Activated T-helper 9 cell treated with anti-CD3 and anti-CD28 coated beads, Interleukin-2, amount 50 U/mL, for 16 hours (primary cell): ENCODE measurements around the gene XAGE5.
"Not testable (repeated sequence)": the region's sequence is repeated elsewhere in the genome, so short reads cannot be mapped to it uniquely, and the experiment has no call there.

Experiments
- DNase-seq: peaks from one replicate; pipeline ENCODE4 v3.0.0-alpha.2; 2020; ENCODE audit warnings: low read depth

XAGE5 gene, protein sequence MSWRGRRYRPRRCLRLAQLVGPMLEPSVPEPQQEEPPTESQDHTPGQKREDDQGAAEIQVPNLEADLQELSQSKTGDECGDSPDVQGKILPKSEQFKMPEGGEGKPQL

DNA sequence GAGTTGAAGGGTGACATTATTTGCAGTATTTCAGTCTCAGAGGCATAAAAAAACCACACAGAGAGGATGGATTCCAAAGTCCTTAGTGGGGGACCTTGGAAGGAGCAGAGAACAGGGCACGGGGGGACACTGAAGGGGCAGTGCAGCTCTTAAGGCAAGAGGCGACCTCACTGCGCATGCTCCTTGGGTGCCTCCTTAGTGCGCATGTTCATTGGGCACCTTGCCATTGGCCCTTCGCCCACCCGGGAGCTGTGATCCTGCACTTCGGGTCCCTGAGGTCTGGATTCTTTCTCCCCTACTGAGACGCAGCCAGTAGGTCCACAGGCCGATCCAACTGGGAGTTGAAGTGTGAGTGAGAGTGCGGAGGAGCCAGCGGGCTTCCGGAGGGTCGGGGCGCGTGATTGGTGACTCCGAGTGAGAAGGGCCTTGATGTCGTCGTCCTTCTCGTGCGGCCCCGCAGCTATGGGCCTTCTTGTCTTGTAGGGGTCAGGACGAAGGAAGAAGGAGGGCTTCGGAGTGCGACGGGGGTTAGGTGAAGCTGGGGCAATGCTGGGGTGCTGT lies at the start of gene XAGE5:
Gene XAGE5 (plus strand): TSS at position 223 of the 561 bp plus-strand sequence. CDS start 1,280 bp downstream, outside the sequence.
- no peak for DNase-seq

DNA sequence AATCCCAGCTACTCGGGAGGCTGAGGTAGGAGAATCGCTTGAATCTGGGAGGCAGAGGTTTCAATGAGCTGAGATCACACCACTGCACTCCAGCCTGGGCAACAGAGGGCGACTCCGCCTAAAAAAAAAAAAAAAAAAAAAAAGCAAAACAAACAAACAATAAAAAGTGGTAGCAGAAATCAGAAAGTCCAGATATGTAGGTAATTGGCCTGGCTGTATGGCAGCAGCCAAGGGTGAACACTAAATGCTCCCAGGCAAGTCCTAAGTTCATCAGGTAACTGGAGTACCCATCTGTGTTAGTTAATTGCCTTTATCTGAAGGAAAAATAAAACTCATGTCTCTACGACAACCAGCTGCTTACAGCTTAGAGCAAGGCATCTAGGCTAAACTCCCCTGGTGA lies 45.1 kb upstream of the XAGE5 start:
- not testable (repeated sequence) for DNase-seq

DNA sequence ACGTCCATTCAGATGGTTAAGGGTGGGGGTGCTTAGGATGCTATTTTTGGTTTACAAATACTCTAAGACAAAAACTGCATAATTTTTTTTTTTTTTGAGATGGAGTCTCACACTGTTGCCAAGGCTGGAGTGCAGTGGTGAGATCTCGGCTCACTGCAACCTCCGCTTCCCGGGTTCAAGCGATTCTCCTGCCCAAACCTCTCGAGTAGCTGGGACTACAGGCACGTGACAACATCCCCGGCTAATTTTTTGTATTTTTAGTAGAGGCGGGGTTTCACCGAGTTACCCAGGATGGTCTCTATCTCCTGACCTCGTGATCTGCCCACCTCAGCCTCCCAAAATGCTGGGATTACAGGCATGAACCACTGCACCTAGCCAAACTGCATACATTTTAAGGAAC lies 37.6 kb upstream of the XAGE5 start:
- DNase-seq = not testable (repeated sequence)

DNA sequence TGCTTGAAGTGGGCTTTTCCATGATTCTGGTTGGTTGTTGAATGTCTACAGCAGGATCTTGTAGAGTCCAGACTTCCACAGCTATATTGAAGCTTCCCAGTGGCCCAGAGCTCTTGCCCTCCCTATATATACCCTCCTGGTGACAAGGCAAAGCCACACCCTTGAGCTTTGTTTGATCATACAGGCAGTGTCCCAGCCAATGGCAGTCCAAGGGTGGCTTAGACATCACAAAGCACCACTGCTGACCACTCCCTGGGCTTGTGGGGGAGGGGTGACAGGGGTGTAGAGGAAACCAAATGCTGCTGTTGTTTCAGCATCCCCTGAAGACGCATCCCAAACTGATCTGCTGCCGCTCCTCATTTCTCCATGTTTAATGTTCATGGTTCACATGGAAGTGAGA lies 13.8 kb upstream of the XAGE5 start, which contains the start of gene SPANXN5:
Gene SPANXN5 (minus strand): TSS at position 101 of the 400 bp plus-strand sequence. CDS start 79 bp downstream, at position 22.
- DNase-seq = not testable (repeated sequence)

DNA sequence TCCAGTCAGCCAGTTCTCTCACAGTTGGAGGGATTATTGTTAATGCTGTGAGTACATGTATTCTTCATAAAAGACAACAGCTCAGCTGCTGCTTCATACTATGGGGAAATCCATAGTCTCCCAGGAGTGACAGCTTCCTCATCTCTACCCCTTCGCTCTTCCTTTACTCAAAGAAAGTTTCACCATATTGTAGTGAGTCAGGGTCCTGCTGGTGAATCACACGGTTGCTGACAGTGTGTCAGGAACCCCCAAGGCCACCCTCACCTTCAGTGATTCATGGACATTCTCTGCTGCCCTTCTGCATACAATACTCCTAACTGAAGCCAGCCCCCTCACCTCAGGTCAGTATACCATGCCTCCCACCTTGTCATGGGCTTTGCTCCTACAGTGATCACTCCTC lies 6.2 kb upstream of the XAGE5 start:
- DNase-seq = not testable (repeated sequence)

DNA sequence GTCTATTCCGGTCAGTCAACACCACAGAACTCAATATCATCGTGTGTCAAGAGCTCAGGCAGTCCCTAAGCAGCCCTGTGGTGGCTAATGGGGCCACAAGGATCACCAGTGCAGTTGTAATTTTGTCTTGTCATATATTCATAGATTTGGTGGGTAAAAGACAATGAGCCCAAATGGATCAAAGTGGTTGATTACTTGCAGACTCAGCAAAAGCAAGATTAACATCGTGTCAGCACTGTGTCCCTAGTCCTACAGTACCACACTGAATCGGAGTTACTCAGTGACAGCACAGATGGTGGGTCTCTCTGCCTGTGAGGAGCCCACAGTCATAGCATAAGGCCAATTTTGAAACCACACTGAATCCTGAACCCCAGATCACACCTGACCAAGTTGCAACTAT lies 8.7 kb downstream of the XAGE5 start:
- DNase-seq = no peak

DNA sequence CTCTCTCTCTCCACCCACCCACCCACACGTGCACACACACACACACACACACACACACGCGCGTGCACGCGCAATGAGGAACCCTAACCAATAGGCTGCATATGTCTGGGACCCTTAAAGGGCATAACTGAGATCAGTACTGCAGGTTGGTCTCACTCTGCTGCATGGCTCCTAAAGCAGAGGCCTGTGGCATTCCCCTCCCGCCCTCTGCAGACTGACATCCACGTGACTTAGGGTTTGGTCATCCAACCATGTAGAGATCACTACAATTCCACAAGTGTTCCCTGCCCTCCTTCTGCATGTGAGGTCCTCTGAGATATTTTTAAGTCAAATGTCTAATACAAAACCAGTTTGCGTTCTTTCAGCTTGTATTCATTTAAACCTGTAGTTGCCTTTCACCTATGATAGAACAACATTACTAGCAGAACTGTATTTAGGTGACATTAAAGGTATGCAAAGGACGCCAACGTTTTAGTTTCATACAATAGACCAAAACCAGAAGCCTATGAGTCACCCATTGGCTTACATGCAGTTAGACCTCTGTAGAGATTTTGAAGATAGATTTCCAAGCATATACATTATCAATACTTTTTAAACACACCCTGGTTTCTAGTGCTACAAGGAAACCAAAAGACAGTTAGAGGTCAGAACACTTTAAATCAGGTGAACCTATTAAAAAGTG lies 10.1 kb downstream of the XAGE5 start:
- no peak for DNase-seq

DNA sequence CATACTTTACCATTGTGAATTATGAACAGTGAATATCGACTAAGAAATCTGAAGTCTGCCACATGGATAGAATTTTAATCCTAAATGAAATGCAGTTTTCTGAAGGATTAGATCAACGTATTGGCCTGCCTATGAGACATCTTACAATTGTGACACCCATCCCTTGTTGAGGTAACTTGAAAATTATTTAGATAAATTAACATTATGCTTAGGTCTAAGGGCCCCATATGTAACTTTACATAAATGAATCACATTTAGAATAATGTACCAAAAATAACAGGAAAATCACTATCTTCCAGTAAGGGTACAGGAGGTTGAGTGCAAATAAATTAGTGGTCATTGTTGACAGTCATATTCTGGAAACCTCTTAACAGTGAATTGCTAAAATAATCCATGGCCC lies 13.5 kb downstream of the XAGE5 start:
- no peak for DNase-seq

DNA sequence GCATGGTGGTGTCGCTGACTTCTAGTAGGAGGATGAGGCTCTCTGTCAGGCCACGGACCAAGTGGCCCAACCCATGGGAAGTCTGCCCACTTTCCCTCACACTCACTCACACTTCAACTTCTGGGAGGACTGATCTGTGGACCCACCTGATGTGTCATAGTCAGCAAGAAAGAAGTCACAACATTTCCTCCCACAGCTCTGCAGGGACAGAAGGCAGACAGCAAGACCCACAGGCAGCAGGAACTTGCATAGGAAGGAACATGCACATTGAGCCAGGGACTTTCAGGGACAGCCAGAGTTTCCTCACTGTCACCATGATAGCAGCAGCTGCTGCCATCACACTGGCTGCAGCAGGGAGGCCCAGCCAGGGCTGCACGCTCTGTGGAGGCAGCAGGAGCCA lies 19.5 kb downstream of the XAGE5 start:
- DNase-seq = no peak

DNA sequence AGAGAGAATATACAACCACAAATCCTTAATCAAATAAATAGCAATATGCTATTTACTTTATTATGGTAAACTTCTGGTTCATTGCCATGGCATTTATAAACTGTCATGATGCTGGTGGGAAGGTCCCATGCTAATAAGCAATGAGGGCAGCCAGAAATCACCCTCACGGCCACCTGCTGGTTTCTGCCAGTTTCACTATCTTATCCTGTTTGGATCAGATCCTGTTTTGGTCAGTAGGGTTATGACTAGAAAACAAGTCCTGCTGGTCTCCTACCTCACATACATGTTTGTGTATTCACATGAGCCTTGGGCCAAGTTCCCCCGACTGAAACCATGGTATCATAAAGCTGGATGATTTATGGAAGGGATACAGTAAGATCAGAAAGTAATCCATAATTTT lies 28.1 kb downstream of the XAGE5 start:
- no peak for DNase-seq

DNA sequence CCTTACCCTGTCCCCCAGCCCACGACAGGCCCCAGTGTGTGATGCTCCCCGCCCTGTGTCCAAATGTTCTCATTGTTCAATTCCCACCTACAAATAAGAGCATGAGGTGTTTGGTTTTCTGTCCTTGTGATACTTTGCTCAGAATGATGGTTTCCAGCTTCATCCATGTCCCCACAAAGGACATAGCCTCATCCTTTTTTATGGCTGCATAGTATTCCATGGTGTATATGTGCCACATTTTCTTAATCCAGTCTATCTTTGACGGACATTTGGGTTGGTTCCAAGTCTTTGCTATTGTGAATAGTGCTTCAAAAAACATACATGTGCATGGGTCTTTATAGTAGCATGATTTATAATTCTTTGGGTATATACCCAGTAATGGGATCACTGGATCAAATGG lies 32.5 kb downstream of the XAGE5 start:
- DNase-seq = not testable (repeated sequence)

DNA sequence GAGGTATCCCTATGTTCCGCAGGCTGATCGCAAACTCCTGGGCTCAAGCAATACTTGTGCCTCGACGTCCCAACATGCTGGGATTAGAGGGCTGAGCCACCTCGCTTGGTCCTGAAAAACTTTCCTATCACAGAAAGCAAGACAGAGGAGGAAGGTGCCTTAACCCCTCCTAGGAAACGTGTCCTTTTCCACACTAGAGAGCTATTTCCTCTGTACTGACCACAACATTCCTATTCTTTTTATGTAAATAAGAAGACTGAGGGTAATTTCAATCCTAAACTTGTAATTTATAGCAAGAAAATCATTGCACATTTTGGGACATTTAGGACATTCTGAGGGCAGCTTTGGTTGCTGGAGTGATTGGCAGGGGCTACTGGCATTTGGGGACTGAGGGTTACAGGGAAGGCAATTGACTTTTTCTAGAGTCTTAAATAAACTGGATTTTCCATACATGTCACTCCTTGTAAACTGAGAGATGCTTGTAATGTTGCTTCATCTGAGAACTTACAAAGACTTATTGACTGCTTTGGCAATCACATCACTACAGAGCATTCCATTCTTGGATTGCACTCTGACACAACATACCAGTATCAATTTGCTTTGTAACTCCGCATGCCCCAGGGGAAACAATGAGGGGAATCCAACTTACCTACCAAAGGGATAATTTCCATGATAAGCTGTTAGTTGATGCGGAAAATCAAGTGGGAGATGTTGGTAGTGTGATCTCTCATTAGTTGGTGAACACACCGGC lies 41.2 kb downstream of the XAGE5 start:
- DNase-seq = no peak

DNA sequence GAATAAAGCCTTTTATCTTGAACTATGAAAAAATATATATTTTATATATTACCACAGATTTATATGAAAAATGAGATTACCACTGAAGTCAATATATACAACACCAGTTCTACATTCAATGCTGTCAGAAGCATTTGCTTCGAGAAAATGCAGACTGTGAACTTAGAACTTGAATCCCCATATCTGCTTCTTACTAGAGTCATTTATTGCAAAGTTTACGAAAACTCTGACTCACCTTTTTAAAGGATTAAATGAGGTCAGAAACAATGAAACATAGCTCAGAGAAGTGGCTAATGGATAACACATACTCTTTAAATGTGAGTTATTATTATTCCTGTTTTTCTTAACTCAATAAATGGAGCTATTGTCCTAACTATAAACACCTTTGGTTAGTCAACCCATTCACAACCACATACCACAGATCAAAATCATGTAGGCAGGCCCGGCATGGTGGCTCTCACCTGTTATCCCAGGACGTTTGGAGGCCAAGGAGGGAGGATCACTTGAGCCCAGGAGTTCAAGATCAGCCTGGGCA lies 46.0 kb downstream of the XAGE5 start:
- DNase-seq = not testable (repeated sequence)

DNA sequence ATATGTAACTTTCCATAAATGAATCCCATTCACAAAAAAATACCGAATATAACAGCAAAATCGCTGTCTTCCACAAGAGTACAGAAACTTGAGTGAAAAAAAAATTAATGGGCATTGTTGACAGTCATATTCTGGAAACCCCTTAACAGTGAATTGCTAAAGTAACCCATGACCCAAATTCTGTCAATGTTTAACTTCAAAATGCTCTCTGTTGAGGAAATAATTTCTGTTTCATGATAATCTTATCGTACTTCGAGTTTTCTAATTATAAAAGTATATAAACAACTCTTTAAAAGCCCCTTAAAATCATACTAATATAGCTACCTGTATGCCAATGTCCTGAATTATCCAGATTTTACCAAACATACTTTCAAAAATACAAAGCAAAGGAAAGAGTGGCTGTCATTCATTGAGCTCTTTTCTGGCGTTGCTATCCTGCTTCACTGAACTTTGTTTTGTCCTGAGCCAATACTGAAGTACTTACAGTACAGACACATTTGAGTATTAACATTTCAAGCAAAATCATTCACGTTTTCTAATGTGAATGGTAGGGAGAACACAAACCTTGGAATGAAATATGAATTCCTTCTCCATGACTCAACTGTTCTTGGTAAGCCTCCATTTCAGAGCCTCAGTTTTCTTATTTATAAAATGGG lies 54.4 kb downstream of the XAGE5 start:
- DNase-seq = no peak
